Left forelimb (tissue), 1 donor: ENCODE results near the gene IFNA5.
A peak's percentile ranks its signal among the peaks of the same experiment; 100 is the strongest.

ENCODE experiments used
- DNase-seq: peaks from one replicate; pipeline ENCODE4 v3.0.0-alpha.2; 2018; ENCODE audit warnings: low spot score

IFNA5 gene

GRCh38 chr9:21305213-21305612, at the start of gene IFNA5:
Gene IFNA5, minus strand, starts transcription at chr9:21305313. Its CDS starts 57 bp downstream, at chr9:21305256.
- no peak for DNase-seq

GRCh38 chr9:21350787-21351186, 45.7 kb upstream of the IFNA5 start, which contains the start of gene IFNA6:
Gene IFNA6, minus strand, starts transcription at chr9:21350887. Its CDS starts 0 bp downstream, at chr9:21350887.
- DNase-seq = no peak

GRCh38 chr9:21348430-21348970, 43.4 kb upstream of the IFNA5 start:
- no peak for DNase-seq

GRCh38 chr9:21340735-21341134, 35.6 kb upstream of the IFNA5 start:
- no peak for DNase-seq

- no peak for DNase-seq
Measured at GRCh38 chr9:21336457-21336856, 31.3 kb upstream of the IFNA5 start.

- DNase-seq = peak; percentile 96
Measured at GRCh38 chr9:21334701-21335632, 29.9 kb upstream of the IFNA5 start, which contains the start of gene KLHL9. Gene KLHL9, minus strand, starts transcription at chr9:21335404. Its CDS starts 545 bp downstream, at chr9:21334859.

- no peak for DNase-seq
Measured at GRCh38 chr9:21333226-21333625, 28.1 kb upstream of the IFNA5 start.

- no peak for DNase-seq
Measured at GRCh38 chr9:21331676-21332402, 26.7 kb upstream of the IFNA5 start.

- no peak for DNase-seq
Measured at GRCh38 chr9:21326526-21327139, 21.5 kb upstream of the IFNA5 start.

- no peak for DNase-seq
Measured at GRCh38 chr9:21324047-21324446, 18.9 kb upstream of the IFNA5 start.

GRCh38 chr9:21322911-21323461, 17.9 kb upstream of the IFNA5 start:
- no peak for DNase-seq

GRCh38 chr9:21320465-21320864, 15.4 kb upstream of the IFNA5 start:
- no peak for DNase-seq

GRCh38 chr9:21317956-21318923, 13.1 kb upstream of the IFNA5 start:
- no peak for DNase-seq

GRCh38 chr9:21316860-21317259, 11.7 kb upstream of the IFNA5 start:
- DNase-seq = no peak

- DNase-seq = no peak
Measured at GRCh38 chr9:21316032-21316842, 11.1 kb upstream of the IFNA5 start.

- DNase-seq = no peak
Measured at GRCh38 chr9:21314152-21314551, 9.0 kb upstream of the IFNA5 start.

GRCh38 chr9:21311889-21312288, 6.8 kb upstream of the IFNA5 start:
- no peak for DNase-seq

GRCh38 chr9:21295992-21296391, 9.1 kb downstream of the IFNA5 start:
- no peak for DNase-seq

- no peak for DNase-seq
Measured at GRCh38 chr9:21294904-21295538, 10.1 kb downstream of the IFNA5 start.
